HG02610 (cell line): Measurements from ENCODE around the gene SLC6A3.
"Not testable (repeated sequence)": the region's sequence is repeated elsewhere in the genome, so short reads cannot be mapped to it uniquely, and the experiment has no call there.

Source experiments
- ATAC-seq: cut with Tn5 transposase; IDR thresholded peaks from one replicate; pipeline ENCODE4 v1.9.1; 2021; ENCODE audit warnings: mild to moderate bottlenecking, moderate library complexity; ENCODE audit not compliant: unreplicated experiment

SLC6A3 gene

DNA sequence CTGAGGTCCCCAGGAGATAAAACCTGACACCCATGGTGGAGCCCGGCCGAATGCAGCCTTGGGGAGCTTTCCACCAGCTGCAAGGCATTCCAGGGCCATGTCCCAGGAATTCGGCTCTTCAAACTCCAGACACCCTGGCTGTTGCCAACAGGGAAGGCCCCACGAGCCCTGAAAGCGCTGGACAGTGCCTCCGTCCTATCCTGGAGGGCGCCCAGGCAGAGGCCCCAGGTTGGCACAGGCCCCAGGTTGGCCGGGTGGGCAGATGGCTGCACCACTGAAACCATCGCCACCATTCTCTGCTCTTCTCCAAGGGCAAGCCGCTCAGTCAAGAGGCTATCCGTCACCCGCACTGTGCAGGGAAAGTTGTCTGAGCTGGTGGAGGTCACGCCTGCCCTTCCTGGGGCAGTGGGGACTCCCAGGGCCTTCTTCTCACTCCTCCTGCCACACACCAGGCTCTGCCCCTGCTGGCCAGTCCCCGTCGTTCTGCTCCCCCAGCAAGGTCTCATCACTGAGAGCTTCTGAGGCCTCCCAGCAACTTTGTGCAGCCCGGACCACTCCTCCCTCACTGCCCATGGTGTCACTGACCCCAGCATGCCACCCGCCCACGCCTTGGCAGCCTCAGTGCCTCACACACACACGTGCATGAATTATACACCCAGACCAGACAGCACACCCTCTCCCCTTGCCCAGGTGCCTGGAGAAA, 21.2 kb downstream of the SLC6A3 start:
- no peak for ATAC-seq

DNA sequence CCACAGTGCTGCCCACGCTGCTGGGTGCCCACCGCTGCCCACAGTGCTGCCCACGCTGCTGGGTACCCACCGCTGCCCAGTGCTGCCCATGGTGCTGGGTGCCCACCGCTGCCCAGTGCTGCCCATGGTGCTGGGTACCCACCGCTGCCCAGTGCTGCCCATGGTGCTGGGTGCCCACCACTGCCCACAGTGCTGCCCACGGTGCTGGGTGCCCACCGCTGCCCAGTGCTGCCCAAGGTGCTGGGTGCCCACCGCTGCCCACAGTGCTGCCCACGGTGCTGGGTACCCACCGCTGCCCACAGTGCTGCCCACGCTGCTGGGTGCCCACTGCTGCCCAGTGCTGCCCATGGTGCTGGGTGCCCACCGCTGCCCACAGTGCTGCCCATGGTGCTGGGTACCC, 22.7 kb downstream of the SLC6A3 start:
- ATAC-seq: not testable (repeated sequence)

DNA sequence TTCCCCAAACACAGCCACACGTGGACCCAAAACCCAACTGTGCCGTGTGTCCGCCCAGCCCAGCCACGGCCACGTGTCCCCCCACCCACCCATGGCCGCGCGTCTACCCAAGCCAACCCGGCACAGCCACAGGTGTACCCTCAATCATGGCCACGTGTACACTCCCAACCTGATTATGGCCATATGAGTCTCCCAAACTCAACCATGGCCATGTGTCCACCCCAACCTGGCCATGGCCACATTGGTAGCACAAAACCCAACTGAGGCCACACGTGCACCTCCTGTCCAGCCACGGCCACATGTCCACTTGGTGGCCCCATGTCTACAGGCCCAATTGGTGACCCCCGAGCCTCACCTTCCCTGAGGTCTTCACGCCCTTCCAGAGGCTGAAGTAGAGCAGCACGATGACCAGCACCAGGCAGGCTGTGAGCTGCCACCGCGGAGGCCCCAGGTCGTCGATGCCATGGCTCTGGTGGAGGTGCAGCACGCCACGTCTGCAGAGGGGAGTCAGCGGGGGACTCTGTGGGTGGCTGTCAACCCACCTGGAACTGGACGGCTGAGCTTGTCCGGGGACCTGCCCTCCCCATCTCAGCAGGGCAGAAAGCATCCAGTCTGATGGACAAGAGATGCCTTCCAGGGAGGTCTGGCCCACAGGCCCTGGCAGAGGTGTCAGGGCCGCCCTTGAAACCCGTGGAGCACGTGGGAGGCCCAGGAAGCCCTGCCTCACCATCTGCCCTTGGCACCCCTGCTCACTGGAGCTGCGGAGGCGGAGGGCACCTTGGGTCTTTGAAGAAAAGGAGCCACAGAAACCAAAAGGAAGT, 23.5 kb downstream of the SLC6A3 start:
- no peak for ATAC-seq

GRCh38 chr5:1420211-1421195, 24.7 kb downstream of the SLC6A3 start:
- no peak for ATAC-seq

GRCh38 chr5:1419476-1420210, 25.6 kb downstream of the SLC6A3 start:
- ATAC-seq: no peak

GRCh38 chr5:1418921-1419280, 26.3 kb downstream of the SLC6A3 start:
- no peak for ATAC-seq

DNA sequence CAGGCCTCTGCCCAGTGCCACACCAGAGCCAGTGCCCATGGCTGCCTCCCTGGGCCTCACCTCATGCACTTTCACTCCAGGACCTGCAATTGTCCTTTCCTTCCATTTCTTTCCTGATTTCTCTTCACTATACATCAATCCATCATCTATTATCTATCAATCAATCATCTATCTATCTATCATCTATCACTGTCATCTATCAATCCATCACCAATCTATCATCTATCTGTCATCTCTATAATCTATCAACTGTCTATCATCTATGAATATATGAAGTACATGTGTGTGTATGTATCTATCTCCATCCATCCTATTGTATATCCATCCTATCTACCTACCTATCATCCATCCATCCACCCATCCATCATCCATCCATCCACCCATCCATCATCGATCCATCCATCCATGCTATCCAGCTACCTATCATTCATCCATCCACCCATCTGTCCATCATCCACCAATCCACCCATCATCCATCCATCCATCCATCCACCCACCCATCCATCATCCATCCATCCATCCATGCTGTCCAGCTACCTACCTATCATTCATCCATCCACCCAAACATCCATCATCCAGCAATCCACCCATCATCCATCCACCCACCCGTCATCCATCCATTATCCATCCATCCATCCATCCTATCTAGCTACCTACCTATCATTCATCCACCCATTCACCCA, 26.9 kb downstream of the SLC6A3 start:
- ATAC-seq: no peak

DNA sequence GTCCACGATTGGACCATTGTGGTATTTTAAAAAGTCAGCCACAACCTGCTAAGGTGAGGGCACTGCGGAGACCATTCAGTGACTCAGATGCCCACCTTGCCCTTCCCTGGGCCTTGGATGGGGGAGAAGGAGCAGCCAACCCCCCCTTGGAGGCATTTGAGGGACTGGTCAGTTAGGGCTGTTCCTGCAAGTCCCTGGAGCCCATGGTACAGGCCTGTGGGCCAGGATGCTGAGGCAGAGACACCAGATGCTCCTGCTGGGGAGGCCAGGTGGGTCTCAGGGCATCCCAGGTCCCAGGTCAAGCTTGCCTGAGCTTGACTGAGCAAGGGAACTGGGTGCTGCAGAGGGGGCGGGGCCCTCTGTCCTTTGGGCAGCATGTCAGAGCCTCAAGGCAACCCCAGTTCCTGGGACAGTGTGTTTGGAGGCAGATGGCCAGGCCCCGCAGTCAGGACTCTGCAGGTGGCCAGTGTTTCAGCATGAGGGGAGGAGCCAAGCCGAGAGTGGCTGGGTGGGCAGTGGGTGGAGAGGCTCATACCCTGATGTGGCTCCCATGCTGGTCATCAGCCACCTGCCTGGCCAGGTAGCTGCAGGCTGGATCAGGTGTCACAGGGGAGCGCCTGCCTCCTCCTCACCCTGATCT, 27.5 kb downstream of the SLC6A3 start:
- no peak for ATAC-seq

- ATAC-seq: no peak
These were observed 28.3 kb downstream of the SLC6A3 start for GRCh38 chr5:1416856-1417469.

DNA sequence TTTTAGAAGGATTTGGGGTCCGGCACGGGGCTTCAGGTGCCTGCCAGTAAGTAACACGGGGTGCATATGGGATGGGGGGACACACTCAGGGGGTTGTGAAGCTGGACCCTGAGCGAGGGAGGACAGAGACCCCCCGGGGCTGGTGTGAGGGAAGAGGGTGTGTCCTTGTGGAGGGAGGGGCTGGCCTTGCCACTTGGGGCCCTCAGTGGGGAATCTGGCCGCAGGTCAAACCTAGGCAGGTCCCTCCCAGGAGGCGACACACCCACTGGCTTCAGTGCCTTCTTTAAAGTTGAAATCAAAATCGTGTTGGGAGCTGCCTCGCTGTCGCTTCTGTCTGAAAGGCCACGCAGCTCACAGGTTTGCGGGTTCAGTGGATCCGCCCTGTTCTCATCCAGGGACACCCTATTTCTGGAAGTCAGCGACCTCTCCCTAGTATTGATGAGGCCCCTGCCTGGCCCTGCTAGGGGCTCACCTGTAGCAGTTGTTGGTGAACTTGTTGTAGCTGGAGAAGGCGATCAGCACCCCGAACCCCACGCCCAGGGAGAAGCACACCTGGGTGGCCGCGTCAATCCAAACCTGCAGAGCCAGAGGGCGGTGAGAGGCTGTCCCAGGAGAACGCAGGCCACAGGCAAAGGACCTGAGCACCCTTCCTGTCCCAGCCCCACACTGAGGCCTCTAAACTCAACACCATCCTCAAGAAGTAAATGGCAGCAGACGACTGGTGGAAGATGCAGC, 29.4 kb downstream of the SLC6A3 start:
- ATAC-seq: no peak

- ATAC-seq: no peak
These were observed 30.2 kb downstream of the SLC6A3 start for GRCh38 chr5:1415059-1415425.

DNA sequence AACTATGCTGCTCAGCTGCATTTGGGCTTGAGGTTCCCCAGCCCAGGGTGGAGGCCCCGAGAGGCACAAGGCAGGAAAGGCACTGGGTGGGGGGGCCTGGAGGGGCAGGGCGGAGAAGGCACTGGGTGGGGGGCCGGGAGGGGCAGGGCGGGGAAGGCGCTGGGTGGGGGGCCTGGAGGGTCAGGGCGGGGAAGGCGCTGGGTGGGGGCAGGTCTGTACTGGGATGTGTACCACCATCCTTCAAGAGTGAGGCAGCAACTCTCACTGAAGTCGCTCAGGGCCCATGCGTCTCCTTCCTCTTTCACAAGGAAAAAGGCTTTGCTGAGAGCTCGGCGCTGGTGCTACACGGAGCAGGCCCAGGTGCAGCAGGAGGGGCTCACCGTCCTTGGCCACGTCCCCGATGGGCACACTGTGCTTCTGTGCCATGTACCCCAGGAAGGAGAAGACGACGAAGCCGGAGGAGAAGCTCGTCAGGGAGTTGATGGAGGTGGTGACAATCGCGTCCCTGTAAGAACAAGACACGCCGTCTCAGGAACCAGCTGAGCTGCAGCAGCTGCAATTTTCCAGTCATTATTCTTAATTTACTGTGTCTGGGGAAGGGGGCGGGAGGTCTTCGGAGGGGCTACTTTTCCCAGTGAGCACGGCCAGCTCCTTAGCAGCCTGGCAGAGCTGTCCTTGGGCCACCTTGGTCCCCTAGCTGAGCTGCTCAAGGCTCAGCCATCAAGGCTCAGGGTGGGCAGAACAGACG, 30.8 kb downstream of the SLC6A3 start:
- ATAC-seq: no peak

- no peak for ATAC-seq
These were observed 31.5 kb downstream of the SLC6A3 start for GRCh38 chr5:1413611-1414241.

GRCh38 chr5:1413211-1413610, 32.0 kb downstream of the SLC6A3 start:
- no peak for ATAC-seq

- ATAC-seq: no peak
These were observed 32.6 kb downstream of the SLC6A3 start for GRCh38 chr5:1412621-1413020.

DNA sequence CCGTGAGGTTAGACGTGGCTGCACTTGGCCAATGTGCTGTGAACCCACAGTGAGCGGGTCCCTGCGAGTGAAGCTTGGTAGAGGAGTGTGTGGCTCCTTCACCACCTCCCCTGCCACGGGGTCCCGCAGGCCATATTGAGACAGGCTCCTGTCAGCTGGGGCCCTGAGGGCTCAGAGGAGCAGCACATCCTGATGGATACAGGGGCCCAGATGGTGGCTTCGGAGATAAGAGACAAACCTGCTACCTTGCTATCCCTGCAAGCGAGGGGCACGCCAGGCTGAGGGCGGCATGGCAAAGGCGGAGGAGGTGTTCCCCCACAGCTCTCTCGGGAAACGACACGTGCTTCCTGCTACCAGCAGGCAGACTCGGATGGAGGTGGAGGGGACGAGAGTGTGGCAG, 33.1 kb downstream of the SLC6A3 start:
- ATAC-seq: no peak

DNA sequence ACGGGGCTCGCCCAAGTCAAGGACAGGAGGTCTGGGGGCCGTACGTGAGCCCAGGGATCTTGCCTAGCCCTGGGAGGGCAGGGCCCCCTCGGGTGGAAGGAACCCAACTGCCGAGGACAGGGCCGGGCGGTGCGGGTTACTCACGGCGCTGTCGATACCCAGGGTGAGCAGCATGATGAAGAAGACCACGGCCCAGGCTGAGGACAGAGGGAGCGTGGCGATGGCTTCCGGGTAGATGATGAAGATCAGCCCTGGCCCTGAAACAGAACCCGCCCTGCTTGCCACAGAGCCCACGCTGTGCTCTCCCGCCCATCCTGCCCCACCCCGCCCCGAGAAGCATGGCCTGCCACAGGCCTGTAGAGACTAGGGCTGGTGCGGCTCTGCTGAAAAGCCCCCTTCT, 34.1 kb downstream of the SLC6A3 start:
- no peak for ATAC-seq
